ENCODE data around the gene AREL1.

GRCh38 chr14:74621556-74621955 is 91.3 kb downstream of the AREL1 start:
- TF ChIP-seq EP300 (IDR thresholded peaks at IDR 0.05) (no peak), POLR2A (IDR thresholded peaks at IDR 0.05) (no peak), CTCF (IDR thresholded peaks at IDR 0.05) (no peak), POLR2AphosphoS5 (IDR thresholded peaks at IDR 0.05) (no peak)

All from sigmoid colon (tissue), 4 donors.